Measurements from ENCODE around the gene CYP11A1.
A peak's percentile ranks its signal among the peaks of the same experiment; 100 is the strongest.
"Not testable (repeated sequence)": the region's sequence is repeated elsewhere in the genome, so short reads cannot be mapped to it uniquely, and the experiment has no call there.

CYP11A1 gene

DNA sequence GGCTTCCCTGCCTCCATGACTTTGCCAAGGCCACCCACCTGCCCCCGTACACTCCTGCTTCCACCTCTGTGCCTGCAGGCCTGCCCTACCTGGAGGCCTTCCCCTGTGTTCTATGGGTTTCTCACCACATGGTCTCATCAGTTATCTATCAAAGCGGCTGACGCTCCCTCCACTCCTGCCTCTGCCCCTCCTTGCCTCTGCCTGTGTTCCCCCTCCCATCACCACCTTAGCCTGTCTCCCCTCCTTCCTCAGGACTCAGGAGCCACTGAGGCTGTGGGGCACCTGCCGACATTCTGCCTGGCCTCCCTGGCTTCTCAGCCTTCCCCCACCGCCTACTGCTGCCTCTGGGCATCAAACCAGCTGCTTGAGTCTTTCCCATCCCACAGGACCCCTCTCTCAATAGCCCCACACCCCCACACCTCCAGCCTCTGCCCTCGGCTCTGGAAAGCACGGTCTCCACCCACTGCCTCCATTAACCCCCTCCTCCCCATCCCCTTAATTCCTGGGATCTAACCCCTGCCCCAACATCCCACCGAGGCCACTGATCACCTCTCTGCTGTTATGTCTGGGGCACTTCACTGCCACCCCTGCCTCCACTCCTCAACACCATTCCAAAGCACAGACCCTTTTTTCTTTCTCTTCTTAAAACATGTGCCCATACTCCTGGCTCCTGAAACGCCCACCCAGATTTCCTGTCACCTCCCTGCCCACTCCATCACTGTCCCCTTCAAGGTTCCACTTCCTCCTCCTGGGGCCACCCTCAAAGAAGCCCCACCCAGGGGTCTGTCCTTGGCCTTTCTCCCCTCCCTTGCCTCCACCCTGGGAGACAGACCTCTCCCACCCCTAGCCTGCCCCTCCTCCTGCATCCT is 24.4 kb upstream of the CYP11A1 start:
- Mint-ChIP-seq H3K9me3 (no peaks in the 10 kb centered on the region), H3K4me3 (no peak overlapping the region), H3K4me1 (peaks cover 77% of the 10 kb centered on the region), H3K36me3 (ENCODE audit: low read depth) (no peaks in the 10 kb centered on the region), H3K27me3 (ENCODE audit: low read depth, poor library complexity) (peaks cover 9% of the 10 kb centered on the region), H3K27ac (no peak overlapping the region)
- TF ChIP-seq, protein P1, sequence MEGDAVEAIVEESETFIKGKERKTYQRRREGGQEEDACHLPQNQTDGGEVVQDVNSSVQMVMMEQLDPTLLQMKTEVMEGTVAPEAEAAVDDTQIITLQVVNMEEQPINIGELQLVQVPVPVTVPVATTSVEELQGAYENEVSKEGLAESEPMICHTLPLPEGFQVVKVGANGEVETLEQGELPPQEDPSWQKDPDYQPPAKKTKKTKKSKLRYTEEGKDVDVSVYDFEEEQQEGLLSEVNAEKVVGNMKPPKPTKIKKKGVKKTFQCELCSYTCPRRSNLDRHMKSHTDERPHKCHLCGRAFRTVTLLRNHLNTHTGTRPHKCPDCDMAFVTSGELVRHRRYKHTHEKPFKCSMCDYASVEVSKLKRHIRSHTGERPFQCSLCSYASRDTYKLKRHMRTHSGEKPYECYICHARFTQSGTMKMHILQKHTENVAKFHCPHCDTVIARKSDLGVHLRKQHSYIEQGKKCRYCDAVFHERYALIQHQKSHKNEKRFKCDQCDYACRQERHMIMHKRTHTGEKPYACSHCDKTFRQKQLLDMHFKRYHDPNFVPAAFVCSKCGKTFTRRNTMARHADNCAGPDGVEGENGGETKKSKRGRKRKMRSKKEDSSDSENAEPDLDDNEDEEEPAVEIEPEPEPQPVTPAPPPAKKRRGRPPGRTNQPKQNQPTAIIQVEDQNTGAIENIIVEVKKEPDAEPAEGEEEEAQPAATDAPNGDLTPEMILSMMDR (IDR thresholded peaks at IDR 0.05) = no peak
- no peak for DNase-seq

DNA sequence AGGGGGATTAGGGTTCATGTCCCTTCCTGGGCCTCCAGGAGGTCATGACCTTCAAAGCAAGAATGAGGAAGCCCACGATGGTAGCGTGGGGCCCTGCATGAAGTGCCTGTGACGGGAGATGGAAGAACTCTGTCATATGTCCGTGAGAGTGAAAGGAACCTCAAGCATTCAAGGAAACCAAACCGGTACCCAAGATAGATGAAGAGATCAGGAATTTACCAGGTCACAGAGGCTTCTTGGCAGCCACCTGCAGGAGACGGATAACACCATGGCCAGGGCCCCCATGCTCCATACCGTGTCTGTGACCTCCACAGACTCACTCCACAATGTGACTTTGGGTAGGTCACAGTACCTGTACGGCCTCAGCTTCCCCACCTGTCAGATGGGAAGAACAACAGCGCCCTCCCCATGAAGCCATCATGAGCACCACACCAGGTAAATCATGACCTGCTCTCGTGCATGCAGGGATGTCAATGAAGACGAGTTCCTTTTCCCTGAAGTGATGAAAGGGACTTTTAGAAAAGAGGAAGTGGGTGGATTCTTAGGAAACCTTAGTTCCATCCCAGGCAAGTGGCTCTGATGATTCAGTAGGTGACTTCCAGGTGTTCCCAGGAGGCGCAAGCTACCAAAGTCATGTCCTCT is 23.3 kb upstream of the CYP11A1 start:
- Mint-ChIP-seq H3K4me3 (no peak overlapping the region), H3K27ac (no peak overlapping the region), H3K36me3 (ENCODE audit: low read depth) (no peaks in the 10 kb centered on the region), H3K27me3 (ENCODE audit: low read depth, poor library complexity) (peaks cover 9% of the 10 kb centered on the region), H3K9me3 (no peaks in the 10 kb centered on the region), H3K4me1 (peaks cover 77% of the 10 kb centered on the region)
- TF ChIP-seq, protein P1 (IDR thresholded peaks at IDR 0.05) = no peak
- no peak for DNase-seq

DNA sequence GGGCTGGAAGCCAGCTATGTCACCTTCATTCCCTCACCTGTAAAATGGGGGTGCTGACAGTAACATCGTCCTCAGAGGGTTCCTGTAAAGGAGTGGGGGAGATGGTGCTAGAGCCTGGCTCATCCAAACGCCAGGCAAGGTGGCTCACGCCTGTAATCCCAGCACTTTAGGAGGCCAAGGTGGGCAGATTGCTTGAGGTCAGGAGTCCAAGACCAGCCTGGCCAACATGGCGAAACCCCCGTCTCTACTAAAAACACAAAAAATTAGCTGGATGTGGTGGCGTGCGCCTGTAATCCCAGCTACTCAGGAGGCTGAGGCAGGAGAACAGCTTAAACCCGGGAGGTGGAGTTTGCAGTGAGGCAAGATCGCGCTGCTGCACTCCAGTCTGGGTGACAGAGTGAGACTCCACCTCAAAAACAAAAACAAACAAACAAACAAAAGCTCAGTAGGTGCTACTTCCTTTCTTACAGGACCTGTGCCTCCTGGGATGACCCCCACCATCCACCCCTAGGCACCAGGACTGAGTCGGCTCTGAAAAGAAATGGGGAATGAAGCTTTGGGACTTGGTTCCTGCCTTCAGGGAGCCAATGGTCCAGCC is 22.7 kb upstream of the CYP11A1 start:
- not testable (repeated sequence) for H3K4me3 Mint-ChIP-seq, DNase-seq
- peaks cover 76% of the 10 kb centered on the region for H3K4me1 Mint-ChIP-seq

DNA sequence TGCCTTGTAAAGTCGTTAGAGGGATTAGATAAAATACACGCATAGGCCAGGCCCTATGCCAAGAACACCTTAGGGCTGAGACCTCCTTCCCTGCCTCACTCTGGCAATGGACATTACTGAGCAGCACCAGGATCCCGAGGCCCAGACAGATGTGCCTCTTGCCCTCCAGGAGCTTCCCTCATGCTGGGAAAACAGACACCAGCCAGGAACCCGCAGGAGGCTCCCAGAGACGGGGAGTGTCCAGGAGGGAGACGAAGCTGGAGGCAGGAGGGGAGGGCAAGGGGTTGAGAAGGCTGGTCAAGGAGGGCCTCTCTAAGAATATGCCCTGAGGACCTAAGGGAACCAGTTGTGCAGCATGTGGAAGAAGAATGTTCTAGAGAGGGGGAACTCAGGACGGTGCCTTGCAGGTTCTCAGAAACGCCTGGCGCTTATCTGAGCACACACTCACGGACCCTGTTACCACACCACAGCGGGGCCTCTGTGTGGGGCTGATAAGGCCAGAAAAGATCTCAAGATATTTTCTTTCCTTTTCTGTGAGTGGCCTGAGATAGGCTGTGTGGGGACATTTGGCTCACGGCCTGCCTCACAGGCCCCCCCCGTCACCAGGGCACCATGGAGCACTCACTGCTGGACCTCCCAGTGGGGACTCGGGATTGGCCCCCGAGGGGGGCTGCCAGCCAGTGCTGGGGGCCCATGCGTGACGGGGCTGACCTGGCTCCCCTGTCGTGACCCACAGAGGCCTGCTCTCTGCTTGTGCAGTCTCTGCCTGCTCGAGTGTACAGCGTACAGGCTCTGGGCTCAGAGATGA is 22.0 kb upstream of the CYP11A1 start:
- no peak for DNase-seq
- H3K4me1 Mint-ChIP-seq = peaks cover 76% of the 10 kb centered on the region

More for the DNA sequence above, 22.7 kb upstream of the CYP11A1 start:
- H3K27me3 Mint-ChIP-seq (ENCODE audit: low read depth, poor library complexity); H3K9me3 Mint-ChIP-seq; H3K36me3 Mint-ChIP-seq (ENCODE audit: low read depth); H3K27ac Mint-ChIP-seq: not testable (repeated sequence)

DNA sequence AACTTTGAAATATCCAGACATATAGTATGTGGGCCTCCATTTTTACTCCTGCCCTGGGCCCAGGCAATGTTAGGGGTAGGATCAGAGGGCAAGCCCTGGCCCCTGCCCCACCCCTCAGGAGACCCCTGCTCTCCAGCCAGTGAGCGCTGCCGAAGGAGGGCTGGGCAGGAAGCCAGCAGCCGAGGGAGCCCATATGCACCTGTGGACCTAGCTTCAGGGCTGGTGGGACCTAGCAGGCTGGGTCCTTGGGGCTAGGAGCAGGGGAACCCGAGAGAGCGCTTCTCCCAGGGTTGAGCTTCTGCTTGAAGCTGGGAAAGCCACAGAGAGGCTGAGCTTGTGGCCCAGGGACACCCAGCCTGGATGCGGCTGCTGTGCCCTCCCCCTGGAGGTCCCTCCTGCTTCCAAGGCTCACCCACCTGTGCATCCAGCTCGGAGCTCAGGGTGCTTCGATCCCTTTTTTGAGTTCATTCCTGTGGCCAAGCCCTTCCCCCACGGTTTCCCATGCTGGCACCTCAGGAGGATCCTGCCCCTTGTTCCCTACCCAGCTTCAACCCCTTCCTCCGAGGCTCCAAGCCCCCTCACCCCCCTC is 21.0 kb upstream of the CYP11A1 start:
- no peak for DNase-seq
- H3K9me3 Mint-ChIP-seq = no peaks in the 10 kb centered on the region
- no peak overlapping the region for H3K4me3 Mint-ChIP-seq
- H3K27me3 Mint-ChIP-seq (ENCODE audit: low read depth, poor library complexity) = peaks cover 2% of the 10 kb centered on the region
- H3K4me1 Mint-ChIP-seq = peaks cover 67% of the 10 kb centered on the region
- TF ChIP-seq, protein P1 (IDR thresholded peaks at IDR 0.05) = no peak
- no peaks in the 10 kb centered on the region for H3K36me3 Mint-ChIP-seq (ENCODE audit: low read depth)
- H3K27ac Mint-ChIP-seq = no peak overlapping the region

More for the DNA sequence above, 22.0 kb upstream of the CYP11A1 start:
- H3K27me3 Mint-ChIP-seq (ENCODE audit: low read depth, poor library complexity) = peaks cover 5% of the 10 kb centered on the region
- TF ChIP-seq, protein P1 (IDR thresholded peaks at IDR 0.05) = no peak
- H3K36me3 Mint-ChIP-seq (ENCODE audit: low read depth) = no peaks in the 10 kb centered on the region
- H3K4me3 Mint-ChIP-seq = no peak overlapping the region
- H3K9me3 Mint-ChIP-seq = no peaks in the 10 kb centered on the region
- H3K27ac Mint-ChIP-seq = peak overlapping the region; percentile 42
